Psoas muscle (tissue), 8 donors: Measurements from ENCODE around the gene TSPAN2. TPM values are rescaled to one million over a fixed set of nuclear protein-coding genes. Genes with fewer than 3 reads are reported as not detected.

ENCODE experiments used
- ATAC-seq, 4 donors: fragments of 200-7000 bp; cut with Tn5 transposase; one replicate each; pipeline ENCODE4 v1.9.1; 2020; ENCODE audit warnings: moderate library complexity in 3 of 4, mild to moderate bottlenecking in 2 of 4
- DNase-seq, 2 donors: peaks; one replicate each; pipeline ENCODE4 v3.0.0-alpha.2; 2020
- H3K27ac ChIP-seq: fragments of 200-600 bp; one replicate; pipeline ENCODE4 v1.8.0; 2022
- H3K27me3 ChIP-seq, 3 donors: fragments of 200-600 bp in 1 of 3; one replicate each; pipeline versions ENCODE4 v1.6.1 to v1.8.0; 2013 to 2022; ENCODE audit warnings: low read length in 2 of 3, mild to moderate bottlenecking in 2 of 3, moderate library complexity in 1 of 3; ENCODE audit not compliant: insufficient read depth in 3 of 3
- H3K36me3 ChIP-seq, 2 donors: fragments of 200-600 bp in 1 of 2; one replicate each; pipeline versions ENCODE4 v1.6.1 to v1.8.0; 2013 to 2022; ENCODE audit warnings: low read depth in 1 of 2, mild to moderate bottlenecking in 1 of 2, moderate library complexity in 1 of 2; ENCODE audit not compliant: insufficient read depth in 1 of 2
- H3K4me1 ChIP-seq: fragments of 200-600 bp; one replicate; pipeline ENCODE4 v1.8.0; 2022
- H3K4me3 ChIP-seq: fragments of 200-600 bp; one replicate; pipeline ENCODE4 v1.8.0; 2022; ENCODE audit warnings: mild to moderate bottlenecking
- H3K9me3 ChIP-seq: fragments of 200-600 bp; one replicate; pipeline ENCODE4 v1.8.0; 2022
- WGBS, 3 donors: extraction: QIAGEN DNeasy Blood & Tissue Kit; methylation state at CpG; one replicate each; pipeline versions ENCODE4 v1.1.6 to v1.1.7; 2013; 5-methylcytosine and 5-hydroxymethylcytosine counted together
- intact Hi-C, 2 donors: fragments of 100-400 bp; cut with DNase I; formaldehyde crosslinking; loops; one replicate each; pipeline versions ENCODE4 v1.11.0 to v1.14.2; 2022
- polyA plus RNA-seq, 3 donors: library from polyadenylated mRNA; stranded (reverse); fragments of 200-250 nt; gene quantifications; one replicate each; pipeline ENCODE4 v1.2.3, GENCODE V29; 2013
- total RNA-seq, 4 donors: library from RNA; stranded (reverse); fragmentation: NEBNext Ultra II Directional in 2 of 4; extraction: Animal tissue kit (Norgen Biotek cat#: 25700) in 2 of 4; gene quantifications; one replicate each; pipeline versions ENCODE4 v1.2.1 to v1.2.4, GENCODE V29; 2021 to 2023
- TF ChIP-seq, protein P1 (sequence below): fragments of 200-600 bp; IDR thresholded peaks from one replicate; pipeline ENCODE4 v1.8.0; 2022; ENCODE audit warnings: antibody characterized with exemption
- donor health status: healthy with polysubstance abuse.
- donor health status: DM: no; HTN: no; CAD: no; lungs with moderate emphysema.
- donor health status: Bipolar disorder and iron deficiency.
- donor health status: healthy.
- donor health status: DM: yes; HTN: yes; CAD: no.
- donor health status: DM: no; HTN: no; CAD: no.
- donor health status: DM: no; HTN: no; CAD: no.
- donor health status: DM: yes; HTN: yes; CAD: no.

TSPAN2 gene
- total and polyA plus RNA-seq, 7 donors: 0.87 to 2.3 (median 1.4) TPM

DNA sequence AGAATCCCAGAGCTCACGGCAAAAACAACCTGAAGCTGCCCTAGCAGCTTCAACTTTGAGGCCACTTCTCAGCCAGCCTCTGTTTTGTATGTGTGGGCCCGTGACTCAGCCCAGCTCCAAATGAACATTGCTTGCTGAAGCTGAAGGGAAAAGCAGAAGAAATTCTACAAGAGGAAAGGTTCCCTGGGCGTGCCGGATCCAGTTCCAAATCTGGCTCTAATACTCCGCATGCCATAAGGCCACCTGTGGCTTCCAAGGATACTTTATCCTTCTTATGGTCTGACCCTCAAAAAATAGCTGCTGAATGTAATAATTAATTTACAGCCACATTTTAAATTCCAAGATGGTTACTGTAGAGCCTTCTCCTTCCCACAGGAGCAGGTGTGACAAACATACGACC, 24.3 kb downstream of the TSPAN2 start:
- TF ChIP-seq, protein P1, sequence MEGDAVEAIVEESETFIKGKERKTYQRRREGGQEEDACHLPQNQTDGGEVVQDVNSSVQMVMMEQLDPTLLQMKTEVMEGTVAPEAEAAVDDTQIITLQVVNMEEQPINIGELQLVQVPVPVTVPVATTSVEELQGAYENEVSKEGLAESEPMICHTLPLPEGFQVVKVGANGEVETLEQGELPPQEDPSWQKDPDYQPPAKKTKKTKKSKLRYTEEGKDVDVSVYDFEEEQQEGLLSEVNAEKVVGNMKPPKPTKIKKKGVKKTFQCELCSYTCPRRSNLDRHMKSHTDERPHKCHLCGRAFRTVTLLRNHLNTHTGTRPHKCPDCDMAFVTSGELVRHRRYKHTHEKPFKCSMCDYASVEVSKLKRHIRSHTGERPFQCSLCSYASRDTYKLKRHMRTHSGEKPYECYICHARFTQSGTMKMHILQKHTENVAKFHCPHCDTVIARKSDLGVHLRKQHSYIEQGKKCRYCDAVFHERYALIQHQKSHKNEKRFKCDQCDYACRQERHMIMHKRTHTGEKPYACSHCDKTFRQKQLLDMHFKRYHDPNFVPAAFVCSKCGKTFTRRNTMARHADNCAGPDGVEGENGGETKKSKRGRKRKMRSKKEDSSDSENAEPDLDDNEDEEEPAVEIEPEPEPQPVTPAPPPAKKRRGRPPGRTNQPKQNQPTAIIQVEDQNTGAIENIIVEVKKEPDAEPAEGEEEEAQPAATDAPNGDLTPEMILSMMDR: no peak
- Histone ChIP-seq H3K4me1 (peaks cover 8% of the 10 kb centered on the region), H3K27ac (no peak overlapping the region), H3K4me3 (no peak overlapping the region), H3K36me3 (no peaks in the 10 kb centered on the region), H3K27me3 (no peaks in the 10 kb centered on the region), H3K9me3 (no peaks in the 10 kb centered on the region)
- no peak for ATAC-seq
- 70 to 76% (median 72%) methylated on average over 6 of the region's 6 CpGs for WGBS, 3 donors
- no peak for DNase-seq
- intact Hi-C loops: no loop called here

DNA sequence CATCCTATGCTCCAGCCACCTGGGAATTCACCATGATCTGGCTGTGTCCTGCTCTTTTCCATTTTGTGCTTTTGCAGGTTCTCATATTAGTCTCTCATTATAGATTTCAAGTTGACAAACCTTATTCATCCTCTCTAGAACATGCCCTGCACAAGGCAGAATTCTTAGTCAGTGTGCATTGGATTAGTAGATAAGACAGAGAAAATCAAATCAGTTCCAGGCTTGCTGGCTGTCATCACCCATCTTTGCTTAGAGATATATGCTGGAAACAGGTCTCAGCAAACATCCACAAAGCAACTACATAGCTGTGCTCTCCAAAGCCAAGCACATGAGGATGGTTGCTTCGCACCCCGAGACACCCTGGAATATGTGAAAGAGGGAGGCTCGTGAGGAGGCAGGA, 24.8 kb downstream of the TSPAN2 start:
- DNase-seq (no peak), ATAC-seq (no peak)
- no peaks in the 10 kb centered on the region for H3K9me3 ChIP-seq
- no peak overlapping the region for H3K27ac ChIP-seq
- H3K36me3 ChIP-seq: no peaks in the 10 kb centered on the region
- no peak overlapping the region for H3K4me3 ChIP-seq
- intact Hi-C loops: no loop called here
- no peaks in the 10 kb centered on the region for H3K27me3 ChIP-seq
- TF ChIP-seq, protein P1: no peak
- peaks cover 7% of the 10 kb centered on the region for H3K4me1 ChIP-seq
- 89 to 94% (median 92%) methylated on average over 3 of the region's 3 CpGs for WGBS, 3 donors

DNA sequence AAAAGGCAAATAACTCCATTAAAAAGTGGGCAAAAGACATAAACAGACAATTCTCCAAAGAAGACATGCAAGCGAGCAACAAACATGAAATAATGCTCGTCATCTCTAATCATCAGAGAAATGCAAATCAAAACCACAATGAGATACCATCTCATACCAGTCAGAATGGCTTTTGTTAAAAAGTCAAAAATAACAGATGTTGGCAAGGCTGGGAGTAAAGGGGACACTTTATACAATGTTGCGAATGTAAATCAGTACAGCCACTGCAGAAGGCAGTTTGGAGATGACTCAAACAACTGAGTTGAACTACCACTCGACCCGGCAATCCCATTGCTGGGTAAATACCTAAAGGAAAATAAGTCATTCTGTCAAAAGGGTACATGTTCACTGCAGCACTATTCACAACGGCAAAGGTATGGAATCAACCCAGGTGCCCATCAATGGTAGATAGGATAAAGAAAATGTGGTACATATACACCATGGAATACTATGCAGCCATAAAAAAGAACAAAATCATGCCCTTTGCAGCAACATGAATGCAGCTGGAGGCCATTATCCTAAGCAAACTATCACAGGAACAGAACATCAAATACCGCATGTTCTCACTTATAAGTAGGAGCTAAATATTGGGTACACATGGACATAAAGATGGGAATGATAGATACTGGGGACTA, 25.9 kb downstream of the TSPAN2 start:
- DNase-seq (no peak), ATAC-seq (no peak)
- no peaks in the 10 kb centered on the region for H3K36me3 ChIP-seq
- 85 to 95% (median 92%) methylated on average over 7 of the region's 7 CpGs for WGBS, 3 donors
- H3K27me3 ChIP-seq: no peaks in the 10 kb centered on the region
- intact Hi-C loops: no loop called here
- H3K4me3 ChIP-seq: no peak overlapping the region
- H3K9me3 ChIP-seq: no peaks in the 10 kb centered on the region
- TF ChIP-seq, protein P1: no peak
- peak overlapping the region; percentile 36 for H3K27ac ChIP-seq
- no peaks in the 10 kb centered on the region for H3K4me1 ChIP-seq

DNA sequence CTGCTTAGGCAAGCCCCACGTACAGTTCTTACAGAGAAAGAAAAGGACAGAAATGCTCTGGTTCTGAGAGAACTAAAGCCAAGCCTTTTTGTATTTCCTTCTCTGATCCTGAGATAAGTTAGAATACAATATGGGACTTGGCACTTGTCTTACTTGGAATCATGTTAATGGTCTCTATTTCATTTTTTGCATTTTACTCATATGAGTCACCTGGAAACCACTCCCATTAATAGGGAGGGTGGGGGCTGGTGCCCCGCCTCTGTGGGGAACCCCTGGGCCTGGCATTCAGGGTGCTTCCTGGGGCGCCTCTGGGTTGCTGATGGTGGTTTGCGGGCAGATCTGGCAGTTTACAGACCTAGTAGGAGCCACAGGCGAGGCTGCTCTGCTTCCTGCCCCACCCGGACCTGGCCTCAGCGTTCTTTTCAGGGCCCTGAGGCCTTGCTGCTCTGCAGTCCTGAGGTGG, 26.7 kb downstream of the TSPAN2 start:
- TF ChIP-seq, protein P1: no peak
- H3K4me1 ChIP-seq: no peaks in the 10 kb centered on the region
- no peaks in the 10 kb centered on the region for H3K9me3 ChIP-seq
- H3K4me3 ChIP-seq: no peak overlapping the region
- no peaks in the 10 kb centered on the region for H3K27me3 ChIP-seq
- intact Hi-C loops: no loop called here
- no peaks in the 10 kb centered on the region for H3K36me3 ChIP-seq
- DNase-seq (peak; percentile 37 to 60), ATAC-seq (peak in 3 of 4 donors; percentile 35 to 49 (median 49))
- 65 to 82% (median 73%) methylated on average over 7 of the region's 7 CpGs for WGBS, 3 donors
- H3K27ac ChIP-seq: peak overlapping the region; percentile 36

DNA sequence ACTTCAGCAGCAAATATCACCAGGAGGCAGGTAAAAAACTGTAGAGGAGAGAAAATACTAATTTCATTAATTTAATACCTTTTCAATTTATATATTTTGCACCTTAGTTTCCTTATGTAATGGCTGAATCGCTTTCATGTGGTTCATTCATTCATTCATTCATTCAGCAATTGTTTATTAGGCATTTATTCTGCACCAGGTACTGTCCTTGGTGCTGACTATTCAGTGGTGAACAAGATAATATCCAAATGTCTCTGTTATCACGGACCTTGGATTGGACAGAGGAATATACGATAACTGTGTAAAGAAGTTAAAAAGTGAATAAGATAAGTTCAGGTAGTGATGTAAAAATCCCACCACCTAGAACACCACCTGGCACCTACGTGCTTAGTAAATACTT, 28.8 kb downstream of the TSPAN2 start:
- 56 to 70% (median 59%) methylated on average over 4 of the region's 4 CpGs for WGBS, 3 donors

More for the DNA sequence above, 28.8 kb downstream of the TSPAN2 start:
- TF ChIP-seq, protein P1: no peak
- H3K36me3 ChIP-seq: no peaks in the 10 kb centered on the region
- H3K4me3 ChIP-seq: no peak overlapping the region
- ATAC-seq (no peak), DNase-seq (no peak)
- intact Hi-C loops: no loop called here
- H3K27me3 ChIP-seq: peaks cover 0 to 6% (median 0%) of the 10 kb centered on the region in 3 donors
- H3K4me1 ChIP-seq: no peaks in the 10 kb centered on the region
- no peaks in the 10 kb centered on the region for H3K9me3 ChIP-seq
- no peak overlapping the region for H3K27ac ChIP-seq
